DOHH2 (cell line): Measurements from ENCODE around the gene CDK1.

Source experiments
- H3F3A ChIP-seq: fragments of 200-600 bp; sonication (generic), shearing (Covaris generic); 2 replicates; pipeline ENCODE4 v1.6.0; 2016; ENCODE audit warnings: antibody characterized with exemption, mild to moderate bottlenecking; ENCODE audit not compliant: control insufficient read depth, insufficient read depth
- H3K27ac ChIP-seq: fragments of 200-600 bp; sonication (generic); 2 replicates; pipeline ENCODE4 v1.5.1; 2014; ENCODE audit warnings: low read depth, mild to moderate bottlenecking, low read length, moderate library complexity
- H3K27me3 ChIP-seq: fragments of 200-600 bp; sonication (generic); 2 replicates; pipeline ENCODE4 v1.6.1; 2014; ENCODE audit warnings: mild to moderate bottlenecking, low read length, mixed read lengths; ENCODE audit not compliant: control insufficient read depth
- H3K36me3 ChIP-seq: fragments of 200-600 bp; sonication (generic); 2 replicates; pipeline ENCODE4 v1.6.1; 2014; ENCODE audit warnings: mild to moderate bottlenecking, low read length, moderate library complexity, mixed read lengths; ENCODE audit not compliant: control insufficient read depth
- H3K4me1 ChIP-seq: fragments of 200-600 bp; sonication (generic); 2 replicates; pipeline ENCODE4 v1.6.1; 2014; ENCODE audit warnings: mild to moderate bottlenecking, low read length, mixed read lengths; ENCODE audit not compliant: control insufficient read depth
- H3K4me2 ChIP-seq: fragments of 200-600 bp; sonication (generic); 2 replicates; pipeline ENCODE4 v1.6.0; 2014; ENCODE audit warnings: mild to moderate bottlenecking, low read length, moderate library complexity
- H3K4me3 ChIP-seq: fragments of 200-600 bp; sonication (generic); 2 replicates; pipeline ENCODE4 v1.5.1; 2014; ENCODE audit warnings: mild to moderate bottlenecking, low read length, mixed read lengths
- H3K79me2 ChIP-seq: fragments of 200-600 bp; sonication (generic); 2 replicates; pipeline ENCODE4 v1.6.1; 2014; ENCODE audit warnings: mild to moderate bottlenecking, low read length, mixed read lengths; ENCODE audit not compliant: control insufficient read depth
- H3K9me2 ChIP-seq: fragments of 200-600 bp; sonication (generic); replicated peaks from 2 replicates; pipeline ENCODE4 v1.6.1; 2014; ENCODE audit warnings: mild to moderate bottlenecking, low read length, mixed read lengths; ENCODE audit not compliant: control insufficient read depth
- H3K9me3 ChIP-seq: fragments of 200-600 bp; sonication (generic); 2 replicates; pipeline ENCODE4 v1.6.1; 2014; ENCODE audit warnings: antibody characterized with exemption, low read length, mixed read lengths; ENCODE audit not compliant: control insufficient read depth, insufficient read depth
- H4K20me1 ChIP-seq: fragments of 200-600 bp; sonication (generic); 2 replicates; pipeline ENCODE4 v1.6.0; 2014; ENCODE audit warnings: low read depth, mild to moderate bottlenecking, antibody characterized with exemption, low read length, moderate library complexity; ENCODE audit not compliant: control insufficient read depth, insufficient read depth
- EZH2phosphoT487 ChIP-seq: fragments of 200-600 bp; sonication (generic); IDR thresholded peaks from 2 replicates; pipeline ENCODE4 v1.6.1; 2017; ENCODE audit warnings: borderline replicate concordance, mild to moderate bottlenecking, antibody characterized with exemption, low read length, moderate library complexity, mixed read lengths
- TF ChIP-seq, protein P1 (sequence below): fragments of 200-600 bp; sonication (generic); IDR thresholded peaks from one replicate; pipeline ENCODE4 v1.5.1; 2014; ENCODE audit warnings: antibody characterized with exemption, mild to moderate bottlenecking, low read depth, low read length; ENCODE audit not compliant: poor library complexity, severe bottlenecking

The CDK1 gene

DNA sequence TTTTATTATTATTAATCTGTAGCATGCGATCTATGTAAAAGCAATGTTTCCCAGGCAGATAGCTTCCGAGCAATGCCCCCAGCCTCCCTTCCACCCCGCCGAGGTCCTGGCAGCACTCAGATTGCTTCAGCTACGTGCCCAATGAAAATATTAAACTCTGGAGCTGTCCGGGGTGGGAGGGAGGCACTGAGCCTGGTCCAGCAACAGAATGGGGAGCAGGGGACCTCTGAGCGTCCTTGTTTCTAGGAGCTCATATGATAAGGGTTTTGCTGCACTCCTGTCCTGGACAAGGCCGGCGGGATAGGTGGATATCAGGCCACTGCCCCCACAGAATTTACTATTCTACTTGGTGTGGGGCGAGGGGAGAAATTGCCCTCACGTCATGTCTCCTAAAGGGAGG lies 44.5 kb upstream of the CDK1 start:
- H3K9me3 ChIP-seq, result no peaks in the 10 kb centered on the region
- H3K79me2 ChIP-seq, result no peaks in the 10 kb centered on the region
- no peak for TF ChIP-seq EZH2phosphoT487
- TF ChIP-seq, protein P1, sequence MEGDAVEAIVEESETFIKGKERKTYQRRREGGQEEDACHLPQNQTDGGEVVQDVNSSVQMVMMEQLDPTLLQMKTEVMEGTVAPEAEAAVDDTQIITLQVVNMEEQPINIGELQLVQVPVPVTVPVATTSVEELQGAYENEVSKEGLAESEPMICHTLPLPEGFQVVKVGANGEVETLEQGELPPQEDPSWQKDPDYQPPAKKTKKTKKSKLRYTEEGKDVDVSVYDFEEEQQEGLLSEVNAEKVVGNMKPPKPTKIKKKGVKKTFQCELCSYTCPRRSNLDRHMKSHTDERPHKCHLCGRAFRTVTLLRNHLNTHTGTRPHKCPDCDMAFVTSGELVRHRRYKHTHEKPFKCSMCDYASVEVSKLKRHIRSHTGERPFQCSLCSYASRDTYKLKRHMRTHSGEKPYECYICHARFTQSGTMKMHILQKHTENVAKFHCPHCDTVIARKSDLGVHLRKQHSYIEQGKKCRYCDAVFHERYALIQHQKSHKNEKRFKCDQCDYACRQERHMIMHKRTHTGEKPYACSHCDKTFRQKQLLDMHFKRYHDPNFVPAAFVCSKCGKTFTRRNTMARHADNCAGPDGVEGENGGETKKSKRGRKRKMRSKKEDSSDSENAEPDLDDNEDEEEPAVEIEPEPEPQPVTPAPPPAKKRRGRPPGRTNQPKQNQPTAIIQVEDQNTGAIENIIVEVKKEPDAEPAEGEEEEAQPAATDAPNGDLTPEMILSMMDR, result no peak
- H3F3A ChIP-seq, result no peaks in the 10 kb centered on the region
- H3K27ac ChIP-seq, result no peak overlapping the region
- H3K4me2 ChIP-seq, result no peak overlapping the region
- H3K4me3 ChIP-seq, result no peak overlapping the region
- H3K27me3 ChIP-seq, result peaks cover 65% of the 10 kb centered on the region
- H3K4me1 ChIP-seq, result peaks cover 14% of the 10 kb centered on the region
- H3K36me3 ChIP-seq, result no peaks in the 10 kb centered on the region
- H4K20me1 ChIP-seq, result no peaks in the 10 kb centered on the region
- no peaks in the 10 kb centered on the region for H3K9me2 ChIP-seq

DNA sequence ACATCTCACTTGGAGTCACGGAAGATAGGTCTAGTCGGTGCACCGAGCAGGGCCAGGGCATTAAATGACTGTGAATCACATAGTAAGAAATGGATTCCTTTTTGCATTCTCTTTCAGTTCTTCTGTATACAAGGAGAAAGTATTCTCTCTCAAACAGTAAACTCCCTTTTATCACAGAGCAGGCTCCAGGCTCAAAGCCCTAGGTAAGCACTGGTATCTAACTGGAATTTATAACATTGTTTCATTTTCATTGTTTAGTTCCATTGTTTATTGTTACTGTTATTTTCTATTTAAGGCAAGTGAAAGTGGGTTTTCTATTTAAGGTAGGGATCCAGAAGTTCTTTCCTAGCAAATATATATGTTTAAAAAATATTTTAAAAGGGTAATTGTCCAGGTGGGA lies 44.1 kb upstream of the CDK1 start:
- Histone ChIP-seq H3K27ac (no peak overlapping the region), H3K4me3 (no peak overlapping the region), H3K9me3 (no peaks in the 10 kb centered on the region), H3K27me3 (peaks cover 61% of the 10 kb centered on the region), H3K4me1 (peaks cover 14% of the 10 kb centered on the region), H4K20me1 (no peaks in the 10 kb centered on the region), H3K79me2 (no peaks in the 10 kb centered on the region), H3K36me3 (no peaks in the 10 kb centered on the region), H3F3A (no peaks in the 10 kb centered on the region), H3K4me2 (no peak overlapping the region), H3K9me2 (no peaks in the 10 kb centered on the region)
- TF ChIP-seq EZH2phosphoT487, result no peak
- TF ChIP-seq, protein P1, result no peak

DNA sequence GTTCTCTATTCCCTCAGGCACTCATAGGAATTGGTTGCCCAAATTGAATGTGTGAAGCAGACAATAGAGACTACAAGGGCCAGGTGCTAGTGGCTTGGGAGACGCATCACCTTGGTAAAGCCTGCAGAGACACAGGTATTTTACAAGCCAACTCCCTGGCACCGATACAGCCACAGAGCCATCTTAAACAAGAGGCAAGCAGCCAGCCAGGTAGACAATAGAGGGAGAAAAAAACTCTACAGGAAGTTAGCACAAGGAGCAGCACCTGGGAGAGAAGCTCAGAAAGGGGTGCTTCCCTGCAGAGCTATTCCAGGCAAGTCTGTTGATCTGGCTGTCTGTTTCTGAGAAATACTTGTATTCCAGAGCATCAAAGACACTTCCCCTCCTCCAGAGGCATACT lies 43.0 kb upstream of the CDK1 start:
- Histone ChIP-seq H3K4me1 (peaks cover 14% of the 10 kb centered on the region), H3K79me2 (no peaks in the 10 kb centered on the region), H3K36me3 (no peaks in the 10 kb centered on the region), H3K9me2 (no peaks in the 10 kb centered on the region), H3K27ac (no peak overlapping the region), H3K27me3 (peaks cover 56% of the 10 kb centered on the region), H3K4me3 (no peak overlapping the region), H3K9me3 (no peaks in the 10 kb centered on the region), H4K20me1 (no peaks in the 10 kb centered on the region), H3F3A (no peaks in the 10 kb centered on the region), H3K4me2 (no peak overlapping the region)
- no peak for TF ChIP-seq EZH2phosphoT487
- TF ChIP-seq, protein P1, result no peak

DNA sequence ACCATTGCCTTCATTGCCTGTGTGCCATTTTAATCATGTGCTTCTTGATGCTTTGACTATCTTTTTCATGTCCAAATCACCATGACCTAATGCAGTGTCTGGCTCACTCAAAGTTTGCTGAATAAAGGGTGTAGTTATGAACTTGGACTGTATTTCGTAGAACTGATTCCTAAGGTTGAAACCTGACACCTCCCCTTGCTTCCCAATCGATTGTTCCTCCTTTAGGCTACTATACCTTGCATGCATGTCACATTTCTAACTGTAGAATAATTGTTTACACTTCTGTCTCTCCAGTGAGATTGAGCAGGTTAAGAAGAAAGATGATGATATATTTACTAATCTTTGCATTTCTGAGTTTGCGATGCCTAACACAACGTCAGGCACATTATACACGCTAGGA lies 41.0 kb upstream of the CDK1 start:
- peaks cover 11% of the 10 kb centered on the region for H3K4me1 ChIP-seq
- H3F3A ChIP-seq, result no peaks in the 10 kb centered on the region
- no peak overlapping the region for H3K4me3 ChIP-seq
- peaks cover 36% of the 10 kb centered on the region for H3K27me3 ChIP-seq
- no peak overlapping the region for H3K4me2 ChIP-seq
- H3K36me3 ChIP-seq, result no peaks in the 10 kb centered on the region
- H3K79me2 ChIP-seq, result no peaks in the 10 kb centered on the region
- H4K20me1 ChIP-seq, result no peaks in the 10 kb centered on the region
- no peaks in the 10 kb centered on the region for H3K9me2 ChIP-seq
- no peak overlapping the region for H3K27ac ChIP-seq
- no peaks in the 10 kb centered on the region for H3K9me3 ChIP-seq
- TF ChIP-seq EZH2phosphoT487, result no peak
- TF ChIP-seq, protein P1, result no peak
